HEK293 (cell line): ENCODE data around the gene C2orf76.

Source experiments
- CTCF ChIA-PET: fragments of 350-600 bp; formaldehyde crosslinking; extraction: SDS; loops from one replicate; lab custom pipeline; 2021; ENCODE audit warnings: antibody characterized with exemption; lab: Yijun Ruan, JAX
- POLR2A ChIA-PET: fragments of 300-600 bp; formaldehyde crosslinking; extraction: SDS; loops from one replicate; lab custom pipeline; 2020; ENCODE audit warnings: antibody characterized with exemption, inconsistent platforms; lab: Yijun Ruan, JAX
- H3K27ac ChIP-seq: fragments of 200-500 bp; sonication (Bioruptor generic); 2 replicates; pipeline ENCODE4 v1.5.1; 2014; ENCODE audit warnings: low read depth, low read length, control low read depth, inconsistent platforms; ENCODE audit errors: extremely low read depth
- H3K36me3 ChIP-seq, 2 experiments: fragments of 200-500 bp in 1 of 2; sonication (Bioruptor generic) in 1 of 2; 1 replicate in 1 of 2; 2 replicates in 1 of 2; pipeline ENCODE4 v1.5.1; 2014 to 2017; ENCODE audit warnings: inconsistent platforms in 2 of 2, low read length in 2 of 2; ENCODE audit not compliant: control insufficient read depth in 2 of 2, insufficient read depth in 1 of 2
- H3K4me1 ChIP-seq: fragments of 200-500 bp; sonication (Bioruptor generic); 2 replicates; pipeline ENCODE4 v1.5.1; 2014; ENCODE audit warnings: mild to moderate bottlenecking, low read length, inconsistent platforms; ENCODE audit not compliant: control insufficient read depth, insufficient read depth
- H3K4me3 ChIP-seq: 2 replicates; pipeline ENCODE4 v1.5.1; 2011; ENCODE audit warnings: low read depth, mild to moderate bottlenecking, control low read depth, low read length, moderate library complexity
- H3K9me3 ChIP-seq: fragments of 200-500 bp; sonication (Bioruptor generic); 2 replicates; pipeline ENCODE4 v1.5.1; 2014; ENCODE audit warnings: low read depth, low read length, inconsistent platforms; ENCODE audit not compliant: control insufficient read depth, insufficient read depth
- GLIS2 ChIP-seq: fragments of 450-650 bp; formaldehyde crosslinking; IDR thresholded peaks from 2 replicates; pipeline ENCODE4 v1.5.1; 2016; ENCODE audit warnings: missing biosample characterization, missing genetic modification characterization
- PRDM1 ChIP-seq: fragments of 450-650 bp; formaldehyde crosslinking; IDR thresholded peaks from 2 replicates; pipeline ENCODE4; 2016; ENCODE audit warnings: missing biosample characterization, missing genetic modification characterization
- ZNF10 ChIP-seq: fragments of 450-650 bp; formaldehyde crosslinking; IDR thresholded peaks from 2 replicates; pipeline ENCODE4 v1.5.1; 2017; ENCODE audit warnings: missing biosample characterization, missing genetic modification characterization
- ZNF223 ChIP-seq: fragments of 450-650 bp; formaldehyde crosslinking; IDR thresholded peaks from 2 replicates; pipeline ENCODE4 v1.5.1; 2016; ENCODE audit warnings: missing biosample characterization, missing genetic modification characterization
- ZNF350 ChIP-seq: fragments of 450-650 bp; formaldehyde crosslinking; IDR thresholded peaks from 2 replicates; pipeline ENCODE4 v1.5.0; 2017; ENCODE audit warnings: missing biosample characterization, mild to moderate bottlenecking, missing genetic modification characterization
- ZNF404 ChIP-seq: fragments of 450-650 bp; formaldehyde crosslinking; IDR thresholded peaks from 2 replicates; pipeline ENCODE4 v1.5.1; 2017; ENCODE audit warnings: missing biosample characterization, missing genetic modification characterization
- ZNF544 ChIP-seq: fragments of 450-650 bp; formaldehyde crosslinking; IDR thresholded peaks from 2 replicates; pipeline ENCODE4 v1.5.0; 2017; ENCODE audit warnings: missing biosample characterization, missing genetic modification characterization
- ZNF549 ChIP-seq: fragments of 450-650 bp; IDR thresholded peaks from 2 replicates; pipeline ENCODE4 v1.5.1; 2018; ENCODE audit warnings: missing biosample characterization, missing genetic modification characterization, mild to moderate bottlenecking, inconsistent platforms, moderate library complexity
- ZNF658 ChIP-seq: fragments of 450-650 bp; formaldehyde crosslinking; IDR thresholded peaks from 2 replicates; pipeline ENCODE4; 2016; ENCODE audit warnings: missing biosample characterization, missing genetic modification characterization
- TF ChIP-seq, protein P1 (sequence below): fragments of 450-650 bp; formaldehyde crosslinking; IDR thresholded peaks from 2 replicates; pipeline ENCODE4 v1.5.1; 2017; ENCODE audit warnings: missing biosample characterization, missing genetic modification characterization
- TF ChIP-seq, protein P2 (sequence below): fragments of 450-650 bp; formaldehyde crosslinking; IDR thresholded peaks from 2 replicates; pipeline ENCODE4 v1.5.1; 2016; ENCODE audit warnings: missing biosample characterization, missing genetic modification characterization, borderline replicate concordance
- TF ChIP-seq, protein P3 (sequence below): fragments of 450-650 bp; IDR thresholded peaks from 2 replicates; pipeline ENCODE4 v1.5.1; 2018; ENCODE audit warnings: missing biosample characterization, missing genetic modification characterization

C2orf76 gene

DNA sequence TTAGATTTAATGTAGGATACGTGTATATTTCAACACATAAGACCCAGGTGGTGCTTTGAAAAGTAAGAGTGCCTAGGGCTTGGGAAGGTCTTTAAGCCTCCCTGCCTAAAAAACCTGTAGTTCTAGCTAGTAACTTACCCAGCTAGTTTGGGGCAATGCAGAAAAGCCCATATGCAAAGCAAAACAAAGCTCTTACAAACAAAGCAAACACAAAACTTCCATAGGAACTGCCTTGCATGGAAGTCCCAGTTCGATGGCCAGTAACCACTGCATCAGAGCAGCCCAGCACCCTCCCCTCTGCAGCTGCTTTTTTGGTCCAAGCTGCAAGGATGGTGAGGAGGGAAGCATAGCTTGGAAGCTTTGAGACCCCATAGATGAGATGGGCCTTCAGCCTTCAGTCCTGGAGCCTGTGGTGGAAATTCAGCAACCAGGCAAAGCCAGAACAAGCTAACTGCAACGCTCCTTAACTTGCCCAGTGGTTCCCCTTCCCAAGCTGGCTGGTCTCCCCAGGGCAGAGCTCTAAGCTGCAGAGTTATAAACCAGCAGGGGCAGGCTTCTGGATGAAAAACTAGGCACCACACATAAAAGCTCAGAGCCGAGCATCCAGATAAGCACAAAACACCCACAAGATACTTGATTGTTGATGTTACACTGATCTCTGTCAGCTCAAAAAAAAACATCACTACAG, 16.2 kb downstream of the C2orf76 start (continued):
- TF ChIP-seq GLIS2 (tag by site-specific recombination) = no peak
- no peak for TF ChIP-seq ZNF658

DNA sequence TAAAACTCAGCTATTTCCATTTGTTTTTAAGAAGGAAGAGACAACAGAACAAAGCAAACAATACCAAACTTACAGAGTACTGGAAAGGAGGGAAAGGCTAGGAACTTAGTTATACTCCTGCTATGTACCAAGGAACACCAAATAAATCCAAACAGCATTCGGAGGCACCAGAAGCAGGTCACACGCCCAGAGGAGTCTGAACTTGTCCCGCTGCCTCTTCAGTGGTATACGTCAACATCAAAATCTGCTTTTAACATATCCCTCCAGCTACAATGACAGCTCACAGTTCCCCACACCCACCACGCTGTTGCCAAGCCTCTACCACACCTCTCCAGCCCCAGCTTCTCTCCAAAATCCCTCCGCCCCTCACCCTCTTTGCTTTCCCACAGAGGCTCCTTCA, 17.3 kb downstream of the C2orf76 start:
- Histone ChIP-seq H3K36me3 (no peaks in the 10 kb centered on the region), H3K4me3 (no peak overlapping the region), H3K9me3 (no peaks in the 10 kb centered on the region)
- POLR2A ChIA-PET = interaction anchor here (1.5 kb wide), 1 partner anchor 17 kb away, joined by 4 read pairs; the partner anchor contains the start of genes C2orf76 and DBI
- TF ChIP-seq ZNF544 (tag by site-specific recombination) = no peak
- TF ChIP-seq PRDM1 (tag by site-specific recombination) = no peak
- no peak for TF ChIP-seq ZNF404 (tag by site-specific recombination)
- TF ChIP-seq, protein P1, sequence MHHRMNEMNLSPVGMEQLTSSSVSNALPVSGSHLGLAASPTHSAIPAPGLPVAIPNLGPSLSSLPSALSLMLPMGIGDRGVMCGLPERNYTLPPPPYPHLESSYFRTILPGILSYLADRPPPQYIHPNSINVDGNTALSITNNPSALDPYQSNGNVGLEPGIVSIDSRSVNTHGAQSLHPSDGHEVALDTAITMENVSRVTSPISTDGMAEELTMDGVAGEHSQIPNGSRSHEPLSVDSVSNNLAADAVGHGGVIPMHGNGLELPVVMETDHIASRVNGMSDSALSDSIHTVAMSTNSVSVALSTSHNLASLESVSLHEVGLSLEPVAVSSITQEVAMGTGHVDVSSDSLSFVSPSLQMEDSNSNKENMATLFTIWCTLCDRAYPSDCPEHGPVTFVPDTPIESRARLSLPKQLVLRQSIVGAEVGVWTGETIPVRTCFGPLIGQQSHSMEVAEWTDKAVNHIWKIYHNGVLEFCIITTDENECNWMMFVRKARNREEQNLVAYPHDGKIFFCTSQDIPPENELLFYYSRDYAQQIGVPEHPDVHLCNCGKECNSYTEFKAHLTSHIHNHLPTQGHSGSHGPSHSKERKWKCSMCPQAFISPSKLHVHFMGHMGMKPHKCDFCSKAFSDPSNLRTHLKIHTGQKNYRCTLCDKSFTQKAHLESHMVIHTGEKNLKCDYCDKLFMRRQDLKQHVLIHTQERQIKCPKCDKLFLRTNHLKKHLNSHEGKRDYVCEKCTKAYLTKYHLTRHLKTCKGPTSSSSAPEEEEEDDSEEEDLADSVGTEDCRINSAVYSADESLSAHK (tag by site-specific recombination) = no peak
- no peak for TF ChIP-seq ZNF350 (tag by site-specific recombination)
- TF ChIP-seq ZNF223 = no peak
- TF ChIP-seq, protein P2, sequence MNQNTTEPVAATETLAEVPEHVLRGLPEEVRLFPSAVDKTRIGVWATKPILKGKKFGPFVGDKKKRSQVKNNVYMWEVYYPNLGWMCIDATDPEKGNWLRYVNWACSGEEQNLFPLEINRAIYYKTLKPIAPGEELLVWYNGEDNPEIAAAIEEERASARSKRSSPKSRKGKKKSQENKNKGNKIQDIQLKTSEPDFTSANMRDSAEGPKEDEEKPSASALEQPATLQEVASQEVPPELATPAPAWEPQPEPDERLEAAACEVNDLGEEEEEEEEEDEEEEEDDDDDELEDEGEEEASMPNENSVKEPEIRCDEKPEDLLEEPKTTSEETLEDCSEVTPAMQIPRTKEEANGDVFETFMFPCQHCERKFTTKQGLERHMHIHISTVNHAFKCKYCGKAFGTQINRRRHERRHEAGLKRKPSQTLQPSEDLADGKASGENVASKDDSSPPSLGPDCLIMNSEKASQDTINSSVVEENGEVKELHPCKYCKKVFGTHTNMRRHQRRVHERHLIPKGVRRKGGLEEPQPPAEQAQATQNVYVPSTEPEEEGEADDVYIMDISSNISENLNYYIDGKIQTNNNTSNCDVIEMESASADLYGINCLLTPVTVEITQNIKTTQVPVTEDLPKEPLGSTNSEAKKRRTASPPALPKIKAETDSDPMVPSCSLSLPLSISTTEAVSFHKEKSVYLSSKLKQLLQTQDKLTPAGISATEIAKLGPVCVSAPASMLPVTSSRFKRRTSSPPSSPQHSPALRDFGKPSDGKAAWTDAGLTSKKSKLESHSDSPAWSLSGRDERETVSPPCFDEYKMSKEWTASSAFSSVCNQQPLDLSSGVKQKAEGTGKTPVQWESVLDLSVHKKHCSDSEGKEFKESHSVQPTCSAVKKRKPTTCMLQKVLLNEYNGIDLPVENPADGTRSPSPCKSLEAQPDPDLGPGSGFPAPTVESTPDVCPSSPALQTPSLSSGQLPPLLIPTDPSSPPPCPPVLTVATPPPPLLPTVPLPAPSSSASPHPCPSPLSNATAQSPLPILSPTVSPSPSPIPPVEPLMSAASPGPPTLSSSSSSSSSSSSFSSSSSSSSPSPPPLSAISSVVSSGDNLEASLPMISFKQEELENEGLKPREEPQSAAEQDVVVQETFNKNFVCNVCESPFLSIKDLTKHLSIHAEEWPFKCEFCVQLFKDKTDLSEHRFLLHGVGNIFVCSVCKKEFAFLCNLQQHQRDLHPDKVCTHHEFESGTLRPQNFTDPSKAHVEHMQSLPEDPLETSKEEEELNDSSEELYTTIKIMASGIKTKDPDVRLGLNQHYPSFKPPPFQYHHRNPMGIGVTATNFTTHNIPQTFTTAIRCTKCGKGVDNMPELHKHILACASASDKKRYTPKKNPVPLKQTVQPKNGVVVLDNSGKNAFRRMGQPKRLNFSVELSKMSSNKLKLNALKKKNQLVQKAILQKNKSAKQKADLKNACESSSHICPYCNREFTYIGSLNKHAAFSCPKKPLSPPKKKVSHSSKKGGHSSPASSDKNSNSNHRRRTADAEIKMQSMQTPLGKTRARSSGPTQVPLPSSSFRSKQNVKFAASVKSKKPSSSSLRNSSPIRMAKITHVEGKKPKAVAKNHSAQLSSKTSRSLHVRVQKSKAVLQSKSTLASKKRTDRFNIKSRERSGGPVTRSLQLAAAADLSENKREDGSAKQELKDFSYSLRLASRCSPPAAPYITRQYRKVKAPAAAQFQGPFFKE (tag by site-specific recombination) = no peak
- no peak for TF ChIP-seq ZNF549
- TF ChIP-seq, all 188 proteins: peak for 0
- CTCF ChIA-PET = interaction anchor here (0.9 to 1.0 kb wide), 2 partner anchors 10 to 19 kb away, joined by 3 to 4 read pairs; no protein-coding TSS in a partner anchor
- H3K27ac ChIP-seq = no peak overlapping the region
- H3K4me1 ChIP-seq = 0 out of 2 replicates have a peak, but pooled peaks cover 6% of the 10 kb centered on the region

DNA sequence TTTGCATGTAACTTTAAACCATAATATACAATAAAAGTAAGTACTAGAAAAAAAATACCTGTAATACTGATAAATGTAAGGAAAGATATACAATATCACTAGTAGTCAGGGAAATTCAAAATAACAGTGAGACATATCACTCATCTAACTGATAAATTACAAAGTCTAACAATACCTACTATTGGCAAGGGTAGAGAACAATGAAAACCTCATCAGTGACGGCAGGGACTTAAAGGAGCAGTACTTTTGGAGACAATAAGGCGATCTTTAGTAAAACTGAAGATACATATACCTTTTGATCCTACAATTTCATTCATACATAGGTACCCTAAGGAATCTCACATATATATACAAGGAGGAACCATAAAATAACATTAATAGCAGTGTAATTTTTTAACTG, 24.9 kb downstream of the C2orf76 start:
- CTCF ChIA-PET = no interaction called here
- no peak overlapping the region for H3K4me3 ChIP-seq
- H3K9me3 ChIP-seq = no peaks in the 10 kb centered on the region
- no peaks in the 10 kb centered on the region for H3K4me1 ChIP-seq
- no peak overlapping the region for H3K27ac ChIP-seq
- H3K36me3 ChIP-seq = no peaks in the 10 kb centered on the region
- POLR2A ChIA-PET = no interaction called here
- peak; percentile 83 for TF ChIP-seq ZNF10
- TF ChIP-seq, protein P3, sequence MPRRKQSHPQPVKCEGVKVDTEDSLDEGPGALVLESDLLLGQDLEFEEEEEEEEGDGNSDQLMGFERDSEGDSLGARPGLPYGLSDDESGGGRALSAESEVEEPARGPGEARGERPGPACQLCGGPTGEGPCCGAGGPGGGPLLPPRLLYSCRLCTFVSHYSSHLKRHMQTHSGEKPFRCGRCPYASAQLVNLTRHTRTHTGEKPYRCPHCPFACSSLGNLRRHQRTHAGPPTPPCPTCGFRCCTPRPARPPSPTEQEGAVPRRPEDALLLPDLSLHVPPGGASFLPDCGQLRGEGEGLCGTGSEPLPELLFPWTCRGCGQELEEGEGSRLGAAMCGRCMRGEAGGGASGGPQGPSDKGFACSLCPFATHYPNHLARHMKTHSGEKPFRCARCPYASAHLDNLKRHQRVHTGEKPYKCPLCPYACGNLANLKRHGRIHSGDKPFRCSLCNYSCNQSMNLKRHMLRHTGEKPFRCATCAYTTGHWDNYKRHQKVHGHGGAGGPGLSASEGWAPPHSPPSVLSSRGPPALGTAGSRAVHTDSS (tag by site-specific recombination) = no peak
